ENCODE data around the gene SKIC2. TPM values are rescaled to one million over a fixed set of nuclear protein-coding genes. Genes with fewer than 3 reads are reported as not detected.

Gene SKIC2
- total RNA-seq, 1 donor from 2014 or later = 77.4 TPM

GRCh38 chr6:31935823-31936222, 23.2 kb upstream of the SKIC2 start:
- intact Hi-C loops (cut with DNase I) = no loop called here
- no peak for DNase-seq (ENCODE audit: low spot score in 2 of 2)
- no peaks in the 10 kb centered on the region for H3K9me3 ChIP-seq
- no peak overlapping the region for H3K4me3 ChIP-seq
- no peaks in the 10 kb centered on the region for H3K4me1 ChIP-seq
- no peak for TF ChIP-seq CTCF (IDR thresholded peaks at IDR 0.05)
- no peak overlapping the region for H3K27ac ChIP-seq
- H3K36me3 ChIP-seq = no peaks in the 10 kb centered on the region
- H3K27me3 ChIP-seq = no peaks in the 10 kb centered on the region

GRCh38 chr6:31940256-31940664, 18.7 kb upstream of the SKIC2 start:
- intact Hi-C loops (cut with DNase I) = no loop called here
- peaks cover 0 to 6% of the 10 kb centered on the region in 2 donors for H3K4me1 ChIP-seq
- TF ChIP-seq CTCF (IDR thresholded peaks at IDR 0.05) = no peak
- no peaks in the 10 kb centered on the region for H3K27me3 ChIP-seq
- no peak overlapping the region for H3K4me3 ChIP-seq
- H3K36me3 ChIP-seq = no peaks in the 10 kb centered on the region
- H3K9me3 ChIP-seq = no peaks in the 10 kb centered on the region
- DNase-seq (ENCODE audit: low spot score in 2 of 2) = no peak
- H3K27ac ChIP-seq = no peak overlapping the region

- H3K27me3 ChIP-seq = no peaks in the 10 kb centered on the region
- no peak for DNase-seq (ENCODE audit: low spot score in 2 of 2)
- H3K4me1 ChIP-seq = peaks cover 3 to 16% of the 10 kb centered on the region in 2 donors
- H3K27ac ChIP-seq = no peak overlapping the region
- no peaks in the 10 kb centered on the region for H3K9me3 ChIP-seq
- no peak overlapping the region for H3K4me3 ChIP-seq
- TF ChIP-seq CTCF (IDR thresholded peaks at IDR 0.05) = no peak
- intact Hi-C loops (cut with DNase I) = loop anchor here (2.0 kb wide), 1 partner anchor 41 kb away; the partner anchor contains the start of gene ZBTB12
- no peaks in the 10 kb centered on the region for H3K36me3 ChIP-seq
Measured at GRCh38 chr6:31943742-31944141, 15.2 kb upstream of the SKIC2 start.

GRCh38 chr6:31945154-31945506, 13.8 kb upstream of the SKIC2 start:
- TF ChIP-seq CTCF (IDR thresholded peaks at IDR 0.05) = no peak
- intact Hi-C loops (cut with DNase I) = loop anchor here (1.0 to 2.0 kb wide), 2 partner anchors 42 to 216 kb away; partner anchors contain the start of genes DDAH2 and ZBTB12
- peak overlapping the region; percentile 91 to 93 for H3K27ac ChIP-seq
- no peaks in the 10 kb centered on the region for H3K36me3 ChIP-seq
- H3K9me3 ChIP-seq = no peaks in the 10 kb centered on the region
- peaks cover 3 to 16% of the 10 kb centered on the region in 2 donors for H3K4me1 ChIP-seq
- peak overlapping the region; percentile 28 to 59 for H3K4me3 ChIP-seq
- no peak for DNase-seq (ENCODE audit: low spot score in 2 of 2)
- H3K27me3 ChIP-seq = no peaks in the 10 kb centered on the region

- Histone ChIP-seq H3K27me3 (no peaks in the 10 kb centered on the region), H3K27ac (peak within 1 kb of the TSS; percentile 91 to 93), H3K36me3 (no peaks in the 10 kb centered on the region), H3K4me1 (peaks cover 3 to 16% of the 10 kb centered on the region in 2 donors), H3K4me3 (peak within 1 kb of the TSS; percentile 28 to 59), H3K9me3 (no peaks in the 10 kb centered on the region)
- peak; percentile 75 to 94 for DNase-seq (ENCODE audit: low spot score in 2 of 2)
- TF ChIP-seq CTCF (IDR thresholded peaks at IDR 0.05) = no peak
- intact Hi-C loops (cut with DNase I) = loop anchor here (1.0 to 2.0 kb wide), 2 partner anchors 43 to 216 kb away; partner anchors contain the start of genes DDAH2 and ZBTB12
Measured at GRCh38 chr6:31945507-31946369, 13.2 kb upstream of the SKIC2 start, which contains the start of gene CFB. CFB (plus strand) TSS chr6:31946095; CDS start chr6:31946222, 127 bp downstream.

Measured in ascending aorta (tissue), 2 donors.